OCI-LY1 (cell line): ENCODE data around the gene BSG.

ENCODE experiments used
- H2AFZ ChIP-seq: fragments of 200-600 bp; sonication (generic), shearing (Covaris generic); 2 replicates; pipeline ENCODE4 v1.6.0; 2014; ENCODE audit warnings: antibody characterized with exemption, mild to moderate bottlenecking, low read length
- H3F3A ChIP-seq: fragments of 200-600 bp; sonication (generic), shearing (Covaris generic); 2 replicates; pipeline ENCODE4 v1.6.0; 2014; ENCODE audit warnings: mild to moderate bottlenecking, antibody characterized with exemption, low read length, moderate library complexity; ENCODE audit not compliant: insufficient read depth
- H3K27ac ChIP-seq: fragments of 200-600 bp; sonication (generic); 2 replicates; pipeline ENCODE4 v1.5.1; 2014; ENCODE audit warnings: low read length, mixed run types, mild to moderate bottlenecking, low read depth; ENCODE audit not compliant: poor library complexity, severe bottlenecking
- H3K27me3 ChIP-seq: fragments of 200-600 bp; sonication (generic); 2 replicates; pipeline ENCODE4 v1.6.0; 2014; ENCODE audit warnings: antibody characterized with exemption, mild to moderate bottlenecking, low read length, moderate library complexity; ENCODE audit not compliant: insufficient read depth
- H3K36me3 ChIP-seq: fragments of 200-600 bp; sonication (generic); 2 replicates; pipeline ENCODE4 v1.6.1; 2014; ENCODE audit warnings: mild to moderate bottlenecking, antibody characterized with exemption, low read length, moderate library complexity, mixed read lengths; ENCODE audit not compliant: insufficient read depth
- H3K4me1 ChIP-seq: fragments of 200-600 bp; sonication (generic); 2 replicates; pipeline ENCODE4 v1.5.1; 2014; ENCODE audit warnings: mild to moderate bottlenecking, low read length, moderate library complexity; ENCODE audit not compliant: insufficient read depth, severe bottlenecking
- H3K4me2 ChIP-seq: fragments of 200-600 bp; sonication (generic), shearing (Covaris generic); 2 replicates; pipeline ENCODE4 v1.6.1; 2014; ENCODE audit warnings: low read length
- H3K4me3 ChIP-seq: fragments of 200-600 bp; sonication (generic); 2 replicates; pipeline ENCODE4 v1.5.1; 2014; ENCODE audit warnings: low read length, low read depth, mild to moderate bottlenecking, mixed read lengths; ENCODE audit not compliant: poor library complexity, severe bottlenecking
- H3K79me2 ChIP-seq: fragments of 200-600 bp; shearing (Covaris generic); 2 replicates; pipeline ENCODE4 v1.6.1; 2016; ENCODE audit warnings: mixed run types, low read length, mixed read lengths; ENCODE audit not compliant: insufficient read depth
- H3K9ac ChIP-seq: fragments of 200-600 bp; sonication (generic), shearing (Covaris generic); 2 replicates; pipeline ENCODE4 v1.6.1; 2014; ENCODE audit warnings: mild to moderate bottlenecking, low read length, mixed read lengths
- H3K9me2 ChIP-seq: fragments of 200-600 bp; sonication (generic), shearing (Covaris generic); 2 replicates; pipeline ENCODE4 v1.6.1; 2014; ENCODE audit warnings: low read depth, mild to moderate bottlenecking, low read length, mixed read lengths
- H3K9me3 ChIP-seq: fragments of 200-600 bp; shearing (Covaris generic); 2 replicates; pipeline ENCODE4 v1.6.1; 2014; ENCODE audit warnings: low read length, mixed read lengths
- H4K20me1 ChIP-seq: fragments of 200-600 bp; sonication (generic), shearing (Covaris generic); 2 replicates; pipeline ENCODE4 v1.6.0; 2016; ENCODE audit warnings: mild to moderate bottlenecking, low read length; ENCODE audit not compliant: insufficient read depth
- EZH2 ChIP-seq: fragments of 200-600 bp; sonication (generic), shearing (Covaris generic); IDR thresholded peaks from 2 replicates; pipeline ENCODE4 v1.8.0; 2017; ENCODE audit warnings: borderline replicate concordance, mixed run types, mild to moderate bottlenecking, antibody characterized with exemption, low read length, moderate library complexity, mixed read lengths
- TF ChIP-seq, protein P1 (sequence below): fragments of 200-600 bp; sonication (generic), shearing (Covaris generic); IDR thresholded peaks from 2 replicates; pipeline ENCODE4 v1.5.1; 2017; ENCODE audit warnings: mild to moderate bottlenecking, antibody characterized with exemption, low read length, moderate library complexity, mixed read lengths

Gene BSG

DNA sequence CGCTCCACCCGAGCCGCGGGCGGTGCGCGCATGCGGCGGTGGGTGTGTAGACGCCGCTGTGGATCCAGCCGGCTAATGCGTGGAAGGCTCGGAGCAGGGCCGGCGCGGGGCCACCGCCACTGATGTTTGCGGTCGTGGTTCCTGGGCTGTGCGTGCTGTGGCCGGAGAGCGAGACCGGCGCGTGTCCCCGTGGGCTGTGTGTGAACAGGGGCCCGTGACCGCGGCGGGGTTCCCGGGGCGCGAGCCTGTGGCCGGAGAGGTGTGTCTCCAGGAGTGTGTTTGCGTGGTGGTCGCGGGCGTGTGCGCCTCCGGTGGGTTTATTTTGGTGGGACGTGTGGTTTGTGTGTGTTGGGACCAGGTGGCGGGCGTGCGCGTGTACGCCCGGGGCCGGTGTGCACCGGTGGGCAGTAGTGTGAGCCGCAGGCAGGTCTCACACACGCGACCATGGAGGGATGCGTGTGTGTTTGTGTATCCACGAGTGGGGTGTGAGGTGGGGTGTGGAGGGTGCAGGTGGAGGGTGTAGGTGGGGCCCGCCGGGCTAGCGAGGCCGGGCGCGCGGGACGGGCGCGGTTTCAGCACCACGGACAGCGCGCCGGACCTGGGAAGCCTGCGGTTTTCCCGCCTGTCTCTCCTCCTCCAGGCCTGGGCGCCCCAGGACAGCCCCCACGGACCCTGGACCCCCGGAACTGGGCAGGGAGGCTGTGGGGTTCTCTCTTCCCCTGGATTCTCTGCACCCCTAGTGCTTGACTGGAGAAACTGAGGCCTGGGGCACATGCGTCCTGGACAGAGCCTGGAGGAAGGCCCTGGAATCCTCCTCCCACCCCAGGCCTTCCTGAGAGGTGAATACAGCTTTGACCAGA, 18.9 kb downstream of the BSG start:
- TF ChIP-seq, protein P1, sequence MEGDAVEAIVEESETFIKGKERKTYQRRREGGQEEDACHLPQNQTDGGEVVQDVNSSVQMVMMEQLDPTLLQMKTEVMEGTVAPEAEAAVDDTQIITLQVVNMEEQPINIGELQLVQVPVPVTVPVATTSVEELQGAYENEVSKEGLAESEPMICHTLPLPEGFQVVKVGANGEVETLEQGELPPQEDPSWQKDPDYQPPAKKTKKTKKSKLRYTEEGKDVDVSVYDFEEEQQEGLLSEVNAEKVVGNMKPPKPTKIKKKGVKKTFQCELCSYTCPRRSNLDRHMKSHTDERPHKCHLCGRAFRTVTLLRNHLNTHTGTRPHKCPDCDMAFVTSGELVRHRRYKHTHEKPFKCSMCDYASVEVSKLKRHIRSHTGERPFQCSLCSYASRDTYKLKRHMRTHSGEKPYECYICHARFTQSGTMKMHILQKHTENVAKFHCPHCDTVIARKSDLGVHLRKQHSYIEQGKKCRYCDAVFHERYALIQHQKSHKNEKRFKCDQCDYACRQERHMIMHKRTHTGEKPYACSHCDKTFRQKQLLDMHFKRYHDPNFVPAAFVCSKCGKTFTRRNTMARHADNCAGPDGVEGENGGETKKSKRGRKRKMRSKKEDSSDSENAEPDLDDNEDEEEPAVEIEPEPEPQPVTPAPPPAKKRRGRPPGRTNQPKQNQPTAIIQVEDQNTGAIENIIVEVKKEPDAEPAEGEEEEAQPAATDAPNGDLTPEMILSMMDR = no peak
- TF ChIP-seq EZH2 = no peak
- Histone ChIP-seq H3K9me3 (no peaks in the 10 kb centered on the region), H3K27me3 (peaks cover 10% of the 10 kb centered on the region), H3K79me2 (no peaks in the 10 kb centered on the region), H3K4me3 (no peak overlapping the region), H3K4me1 (no peaks in the 10 kb centered on the region), H3F3A (no peaks in the 10 kb centered on the region), H4K20me1 (no peaks in the 10 kb centered on the region), H3K36me3 (no peaks in the 10 kb centered on the region), H3K9ac (no peak overlapping the region), H2AFZ (no peak overlapping the region), H3K27ac (no peak overlapping the region), H3K9me2 (no peaks in the 10 kb centered on the region), H3K4me2 (no peak overlapping the region)

DNA sequence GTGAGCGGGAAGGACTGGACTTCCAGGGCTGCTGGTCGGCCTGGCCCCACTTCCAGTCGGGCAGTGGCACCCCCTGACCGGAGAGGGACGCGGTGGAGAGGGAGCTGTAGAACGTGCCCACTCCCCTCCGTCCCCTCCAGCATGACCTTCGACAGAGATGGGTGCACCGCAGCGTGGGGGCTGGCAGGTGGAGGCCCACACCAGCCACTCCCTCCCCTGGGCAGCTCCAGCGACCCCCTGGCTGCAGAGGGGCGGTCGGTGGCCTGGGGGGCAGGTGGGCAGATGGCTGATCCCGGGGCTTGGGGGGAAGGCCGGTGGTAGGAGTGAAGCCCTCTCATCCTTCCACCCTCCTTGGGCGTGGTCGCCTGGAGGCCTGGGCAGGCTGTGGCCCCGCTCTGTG, 19.7 kb downstream of the BSG start:
- H3K27me3 ChIP-seq = peaks cover 18% of the 10 kb centered on the region
- TF ChIP-seq, protein P1 = no peak
- TF ChIP-seq EZH2 = no peak

DNA sequence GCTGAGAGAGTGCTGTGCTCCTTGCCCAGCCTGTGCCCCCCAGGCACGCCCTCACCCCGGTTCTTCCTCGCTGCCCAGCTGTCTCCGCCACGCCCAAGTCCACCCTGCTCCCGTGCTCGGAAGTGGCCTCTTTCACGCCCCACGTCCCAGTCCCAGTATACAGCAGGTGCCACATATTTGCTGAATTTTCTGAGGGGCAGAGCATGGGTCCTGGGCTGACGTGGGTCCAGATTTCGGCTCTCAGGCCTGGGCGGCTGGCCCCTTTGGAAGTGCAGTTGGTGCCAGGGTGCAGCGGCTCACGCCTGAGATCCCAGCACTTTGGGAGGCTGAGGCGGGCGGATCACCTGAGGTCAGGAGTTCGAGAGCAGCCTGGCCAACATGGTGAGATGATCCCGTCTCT, 20.7 kb downstream of the BSG start:
- Histone ChIP-seq H3K79me2 (no peaks in the 10 kb centered on the region), H3K9ac (no peak overlapping the region), H3K4me3 (no peak overlapping the region), H3K4me2 (no peak overlapping the region), H4K20me1 (no peaks in the 10 kb centered on the region), H3K36me3 (no peaks in the 10 kb centered on the region), H3K27me3 (peaks cover 23% of the 10 kb centered on the region), H3K9me3 (no peaks in the 10 kb centered on the region), H3K9me2 (no peaks in the 10 kb centered on the region), H3K4me1 (no peaks in the 10 kb centered on the region), H2AFZ (no peak overlapping the region), H3F3A (no peaks in the 10 kb centered on the region), H3K27ac (no peak overlapping the region)
- TF ChIP-seq, protein P1 = no peak
- TF ChIP-seq EZH2 = no peak

More for the DNA sequence above, 19.7 kb downstream of the BSG start:
- Histone ChIP-seq H2AFZ (no peak overlapping the region), H3K27ac (no peak overlapping the region), H3F3A (no peaks in the 10 kb centered on the region), H4K20me1 (no peaks in the 10 kb centered on the region), H3K9me2 (no peaks in the 10 kb centered on the region), H3K79me2 (no peaks in the 10 kb centered on the region), H3K9me3 (no peaks in the 10 kb centered on the region), H3K9ac (no peak overlapping the region), H3K4me1 (no peaks in the 10 kb centered on the region), H3K4me2 (no peak overlapping the region), H3K4me3 (no peak overlapping the region), H3K36me3 (no peaks in the 10 kb centered on the region)
